NCI-H1048 (cell line): ENCODE results near the gene SVOPL.

ENCODE experiments used
- DNase-seq: peaks from one replicate; lab custom pipeline; 2025; lab: John Stamatoyannopoulos, UW

Gene SVOPL

DNA sequence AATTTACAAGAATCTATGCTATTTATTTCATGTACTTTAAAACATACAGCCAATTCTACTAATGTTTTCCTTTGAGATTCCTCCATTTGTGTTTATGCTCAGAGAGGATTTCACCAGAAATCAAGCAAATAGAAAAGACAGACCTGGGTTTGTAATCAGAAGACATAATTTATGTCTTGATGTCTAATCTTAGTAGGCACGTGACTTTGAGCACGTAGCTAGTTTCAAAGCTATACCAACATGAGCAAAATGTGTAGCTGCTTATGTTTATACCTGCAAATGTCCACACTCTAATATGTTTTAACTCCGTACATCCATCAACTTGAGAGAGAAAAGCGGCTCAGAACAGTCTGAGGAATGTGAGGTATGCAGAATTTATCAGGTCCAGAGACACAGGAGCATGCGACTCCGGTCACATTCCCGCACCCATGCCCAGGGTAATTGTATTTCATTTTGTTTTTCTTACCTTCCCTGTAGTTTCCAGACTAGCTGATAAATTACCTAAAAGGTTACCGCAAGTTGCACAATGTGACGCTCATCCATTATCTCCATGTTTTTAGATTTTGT lies 40.0 kb downstream of the SVOPL start:
- DNase-seq: no peak

DNA sequence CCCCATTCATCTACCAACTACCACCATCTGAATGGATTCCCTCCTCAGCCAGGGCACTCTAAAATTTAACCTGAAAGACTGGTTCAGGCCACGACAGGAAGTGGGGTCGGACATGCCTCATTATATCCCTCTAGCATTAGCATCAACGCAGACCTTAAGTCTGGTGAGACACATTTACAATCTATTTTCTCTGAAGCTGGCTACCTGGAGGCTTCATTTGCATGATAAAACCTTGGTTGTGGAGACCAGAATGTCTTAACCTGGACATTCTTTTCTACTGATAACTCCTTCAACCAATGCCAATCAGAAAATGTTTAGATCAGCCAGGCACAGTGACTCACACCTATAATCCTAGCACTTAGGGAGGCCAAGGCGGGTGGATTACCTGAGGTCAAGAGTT lies 42.3 kb downstream of the SVOPL start:
- DNase-seq: no peak

DNA sequence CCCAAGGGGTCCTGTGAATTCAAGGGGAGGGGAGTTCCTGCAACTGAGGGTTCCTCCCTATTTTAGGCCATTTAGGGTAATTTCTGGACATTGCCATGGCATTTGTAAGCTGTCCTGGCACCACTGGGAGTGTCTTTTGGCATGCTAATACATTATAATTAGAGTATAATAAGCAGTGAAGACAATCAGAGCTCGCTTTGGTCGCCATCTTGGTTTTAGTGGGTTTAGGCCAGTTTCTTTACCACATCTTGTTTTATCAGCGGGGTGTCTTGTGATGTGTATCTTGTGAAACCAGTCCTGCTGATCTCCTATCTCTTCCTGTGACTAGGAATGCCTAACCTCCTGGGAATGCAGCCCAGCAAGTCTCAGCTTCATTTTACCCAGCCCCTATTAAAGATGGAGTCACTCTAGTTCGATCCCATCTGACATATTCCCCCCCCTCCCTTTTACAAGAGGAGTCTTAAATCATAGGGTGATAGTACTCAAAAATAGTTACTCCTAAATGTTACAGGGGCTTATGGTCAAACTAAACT lies 43.2 kb downstream of the SVOPL start:
- no peak for DNase-seq

DNA sequence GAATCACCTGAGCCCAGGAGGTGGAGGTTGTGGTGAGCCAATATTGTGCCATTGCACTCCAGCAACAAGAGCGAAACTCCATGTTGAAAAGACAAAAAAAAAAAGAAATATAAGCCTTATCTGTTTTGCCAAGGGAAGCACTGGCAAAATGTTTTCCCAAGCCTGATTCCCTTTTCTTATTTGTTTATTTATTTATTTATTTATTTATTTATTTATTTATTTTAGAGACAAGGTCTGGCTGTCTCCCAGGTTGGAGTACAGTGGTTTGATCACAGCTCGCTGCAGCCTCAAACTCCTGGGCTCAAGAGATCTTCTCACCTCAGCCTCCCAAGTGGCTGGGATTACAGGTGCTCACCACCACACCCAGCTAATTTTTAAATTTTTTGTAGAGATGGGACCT lies 44.2 kb downstream of the SVOPL start:
- DNase-seq: no peak

DNA sequence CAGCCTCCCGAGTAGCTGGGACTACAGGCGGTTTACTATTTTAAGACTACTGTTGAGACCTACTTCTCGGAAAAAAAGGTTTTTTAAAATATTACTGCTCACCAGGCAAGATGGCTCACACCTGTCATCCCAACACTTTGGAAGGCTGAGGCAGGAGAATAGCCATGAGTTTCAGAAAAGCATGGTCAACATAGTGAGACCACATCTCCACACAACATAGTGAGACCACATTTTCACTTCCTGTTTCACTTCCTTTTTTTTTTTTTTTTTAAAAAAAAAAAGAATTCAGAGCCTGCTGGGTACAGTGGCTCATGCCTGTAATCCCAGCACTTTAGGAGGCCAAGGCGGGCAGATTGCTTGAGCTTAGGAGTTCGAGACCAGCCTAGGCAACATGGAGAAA lies 46.5 kb downstream of the SVOPL start:
- DNase-seq: no peak

DNA sequence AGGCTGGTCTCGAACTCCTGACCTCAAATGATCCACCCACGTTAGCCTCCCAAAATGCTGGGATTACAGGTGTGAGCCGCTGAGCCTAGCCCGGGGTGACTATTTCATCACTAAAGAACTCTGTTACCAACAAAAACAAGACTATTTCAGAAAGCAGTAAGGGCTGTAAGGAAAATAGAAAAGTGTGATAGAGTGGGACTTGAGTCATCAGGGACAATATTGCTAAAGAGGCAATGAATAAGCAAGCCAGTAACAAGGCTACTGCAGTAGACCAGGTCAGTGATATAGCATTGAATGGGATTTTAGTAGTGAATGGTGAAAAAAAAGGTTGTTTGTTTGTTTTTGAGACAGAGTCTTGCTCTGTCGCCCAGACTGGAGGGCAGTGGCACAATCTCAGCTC lies 51.7 kb downstream of the SVOPL start:
- no peak for DNase-seq

DNA sequence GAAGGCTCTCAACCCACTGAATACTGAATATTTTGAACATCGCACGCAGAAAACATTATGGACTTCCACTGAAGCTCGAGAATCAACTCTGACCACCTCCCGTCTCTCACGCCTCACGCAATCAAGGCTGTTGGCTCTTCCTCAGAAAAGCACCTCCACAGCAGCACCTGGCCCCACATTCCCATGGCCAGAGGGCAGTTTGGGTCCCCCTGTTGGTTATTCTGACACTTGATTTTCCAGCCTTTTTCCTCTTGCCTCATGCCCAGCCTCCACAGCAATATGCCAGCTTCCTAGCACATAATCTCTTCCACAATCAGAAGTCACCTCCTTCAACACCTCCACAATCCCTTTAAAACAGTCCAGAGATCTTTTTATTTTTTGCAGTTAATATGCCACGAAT lies 55.9 kb downstream of the SVOPL start:
- DNase-seq: no peak

DNA sequence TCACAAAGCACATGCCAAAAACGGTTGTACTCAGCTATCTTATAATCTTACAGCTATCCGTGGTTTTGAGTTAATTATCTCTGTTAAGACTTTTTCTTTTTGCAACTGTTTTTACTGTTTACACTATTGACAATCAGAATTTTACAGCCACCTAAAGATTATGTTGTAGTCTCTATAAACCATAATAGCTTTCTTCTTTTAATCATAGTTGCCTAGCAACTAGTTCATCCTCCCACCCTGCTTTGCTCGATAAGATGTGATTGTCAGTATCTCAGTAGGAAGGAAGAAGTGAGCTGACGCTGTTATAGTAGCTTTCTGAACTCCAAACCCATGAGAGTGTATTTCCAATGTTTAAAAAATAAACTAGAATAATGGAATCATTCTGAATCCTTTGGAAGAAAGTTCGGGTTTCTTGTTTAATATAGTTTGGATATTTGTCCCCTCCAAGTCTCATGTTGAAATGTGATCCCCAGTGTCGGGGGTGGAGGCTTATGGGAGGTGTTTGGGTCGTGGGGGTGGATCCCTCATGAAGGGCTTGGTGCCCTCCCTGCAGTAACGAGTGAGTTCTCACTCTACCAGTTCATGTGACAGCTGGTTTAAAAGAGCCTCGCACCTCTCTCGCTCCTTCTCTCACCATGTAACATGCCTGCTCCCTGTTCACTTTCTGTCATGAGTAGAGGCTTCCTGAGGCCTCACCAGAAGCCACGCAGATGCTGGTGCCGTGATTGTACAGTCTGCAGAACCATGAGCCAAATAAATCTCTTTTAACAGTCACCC lies 68.1 kb downstream of the SVOPL start:
- no peak for DNase-seq

DNA sequence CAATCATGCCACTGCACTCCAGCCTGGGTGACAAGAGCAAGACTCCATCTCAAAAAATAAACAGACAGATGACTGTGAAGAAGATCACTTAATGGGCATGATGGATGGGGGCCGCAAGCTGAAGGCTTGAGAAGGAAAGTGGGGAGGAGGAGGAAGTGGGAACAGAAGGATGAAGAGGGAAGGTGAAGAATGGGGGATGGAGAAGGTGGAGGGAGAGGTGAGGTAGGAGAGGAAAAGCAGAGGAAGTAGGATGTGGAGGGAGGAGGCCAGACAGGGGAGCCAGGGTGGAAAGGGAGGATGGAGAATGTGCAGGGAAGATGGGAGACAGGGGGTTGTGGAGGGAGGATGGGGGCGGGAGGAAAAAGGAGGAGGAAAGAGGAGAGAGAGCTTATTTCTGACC lies 68.8 kb downstream of the SVOPL start:
- no peak for DNase-seq

DNA sequence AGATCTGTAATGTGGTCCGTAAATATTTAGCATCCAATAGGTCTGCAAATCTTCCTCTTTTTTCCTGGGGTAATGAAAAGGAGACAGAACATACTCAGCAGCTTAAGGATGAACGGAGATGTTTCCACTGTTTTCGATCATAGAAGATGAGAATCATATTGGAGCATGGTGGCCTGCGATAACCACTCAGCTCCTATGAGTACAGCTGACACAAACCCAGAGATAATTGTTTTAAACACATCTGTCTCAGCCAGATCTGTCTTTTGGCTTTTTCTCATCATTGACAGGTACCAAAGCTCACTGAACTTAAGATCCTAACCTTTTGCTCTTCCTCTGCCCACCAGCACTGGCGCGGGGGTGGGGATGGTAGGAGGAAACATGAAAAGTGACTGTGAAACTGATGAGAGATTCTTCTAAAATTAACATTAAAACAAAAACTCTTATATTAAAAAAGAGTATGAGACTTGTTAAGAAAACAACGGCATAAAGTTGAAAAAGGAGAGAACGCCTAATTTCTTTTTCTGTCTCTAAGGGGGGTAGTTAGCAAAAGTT lies 71.0 kb downstream of the SVOPL start:
- DNase-seq: no peak

DNA sequence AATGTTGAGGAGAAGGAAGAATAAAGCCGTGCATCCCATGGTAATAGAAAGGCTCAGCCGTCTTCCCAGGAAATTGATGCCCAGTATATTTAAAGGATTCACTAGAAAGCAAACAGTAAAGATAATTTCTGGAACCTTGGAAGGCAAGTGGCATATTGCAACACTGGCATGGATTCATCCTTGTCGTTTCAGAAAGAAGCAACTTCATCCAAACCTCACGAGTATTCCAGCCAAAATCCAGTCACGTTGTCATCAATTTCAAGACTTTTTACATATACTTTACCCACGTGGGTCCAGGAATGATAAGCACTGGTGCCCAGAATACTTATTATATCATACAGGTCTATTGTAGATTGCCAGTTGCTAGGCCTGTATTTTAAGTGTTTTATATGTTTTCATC lies 73.8 kb downstream of the SVOPL start:
- DNase-seq: no peak

DNA sequence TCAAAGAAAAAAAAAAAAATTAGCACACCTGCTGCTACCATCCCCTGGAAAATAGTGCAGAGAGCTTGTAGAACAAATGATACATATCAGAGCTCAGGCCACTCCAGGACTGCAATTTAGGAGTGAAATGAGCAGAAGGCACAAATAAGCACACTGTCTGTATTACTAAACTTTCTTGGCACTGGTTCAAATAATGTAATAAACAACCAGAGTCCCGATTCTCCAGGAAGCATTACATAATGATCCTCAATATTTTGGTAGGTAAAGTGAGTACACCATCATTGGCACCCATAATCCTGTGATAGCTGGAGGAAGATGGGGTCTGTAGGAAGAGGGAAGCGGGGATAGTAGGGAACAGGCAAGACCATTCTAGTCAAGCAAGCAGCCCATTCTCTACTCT lies 74.3 kb downstream of the SVOPL start:
- no peak for DNase-seq

DNA sequence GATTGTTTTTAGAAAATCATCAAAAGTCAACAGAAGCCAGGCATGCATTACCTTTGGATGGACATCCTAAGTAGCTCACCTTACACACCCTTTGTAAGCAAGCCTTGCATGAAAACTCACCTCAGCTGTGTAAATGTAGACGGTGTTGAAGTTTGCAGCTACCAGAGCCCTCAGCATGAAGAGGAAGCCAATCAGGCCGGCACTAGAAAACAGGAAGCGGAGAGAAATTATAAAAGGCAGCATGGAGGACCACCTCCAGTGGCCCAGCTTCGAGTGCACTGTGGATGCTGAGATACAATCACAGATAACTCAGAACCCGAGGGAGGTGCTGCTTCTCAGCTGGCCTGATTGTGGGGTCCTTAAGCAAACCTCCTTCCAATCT lies 75.3 kb downstream of the SVOPL start:
- no peak for DNase-seq

DNA sequence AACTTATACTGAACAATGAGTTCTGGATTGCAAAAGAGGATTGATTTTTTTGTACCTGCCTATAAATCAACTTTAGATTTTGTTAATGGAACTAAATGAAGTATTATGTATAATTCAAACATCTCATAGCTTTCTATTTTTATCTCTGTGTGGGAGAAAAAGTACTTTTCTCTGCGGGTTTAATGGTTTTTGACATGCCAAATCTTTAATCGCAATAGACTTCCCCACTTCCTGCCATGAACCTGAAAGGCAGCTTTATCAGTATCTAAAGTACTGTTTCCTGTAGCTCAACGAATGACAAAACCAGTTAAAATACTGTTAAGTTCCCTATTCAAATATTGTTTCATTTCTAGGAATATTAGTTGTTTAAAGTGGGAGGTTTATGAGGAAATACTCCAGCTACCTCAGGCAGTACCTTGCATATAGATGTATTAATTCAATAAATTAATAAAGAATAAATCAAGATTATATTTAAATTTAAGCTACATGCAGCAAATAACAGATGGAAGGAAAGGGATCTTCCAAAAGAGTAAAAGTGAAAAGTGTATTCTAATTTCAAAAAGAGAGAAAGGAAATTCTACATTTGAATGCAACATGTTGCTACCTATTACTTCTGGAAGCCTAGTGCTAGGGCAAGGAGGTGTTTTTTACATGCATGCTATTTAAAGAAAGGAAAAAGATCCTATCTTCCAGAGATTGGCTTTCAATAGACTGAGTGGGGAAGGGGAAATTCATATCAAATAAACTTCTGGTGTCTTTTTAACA lies 75.9 kb downstream of the SVOPL start:
- DNase-seq: no peak

DNA sequence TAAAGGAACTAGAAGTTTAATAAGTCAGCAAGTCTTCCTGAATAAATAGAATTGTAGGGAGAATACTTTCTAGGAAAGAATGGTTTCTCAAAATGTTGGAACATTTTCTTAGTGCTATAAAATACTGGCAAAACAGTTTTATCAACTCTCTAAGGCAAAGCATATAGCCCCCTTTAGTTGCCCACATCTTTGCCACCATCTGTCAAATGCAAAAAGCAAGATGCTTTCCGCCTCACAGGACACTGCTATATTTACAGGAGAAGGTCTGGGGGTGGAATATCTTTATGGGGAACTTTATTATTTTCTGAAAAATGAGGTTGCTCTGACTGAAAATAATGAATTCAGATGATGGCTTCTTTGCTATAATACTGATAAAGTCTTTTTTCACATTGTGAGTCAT lies 78.3 kb downstream of the SVOPL start:
- no peak for DNase-seq

DNA sequence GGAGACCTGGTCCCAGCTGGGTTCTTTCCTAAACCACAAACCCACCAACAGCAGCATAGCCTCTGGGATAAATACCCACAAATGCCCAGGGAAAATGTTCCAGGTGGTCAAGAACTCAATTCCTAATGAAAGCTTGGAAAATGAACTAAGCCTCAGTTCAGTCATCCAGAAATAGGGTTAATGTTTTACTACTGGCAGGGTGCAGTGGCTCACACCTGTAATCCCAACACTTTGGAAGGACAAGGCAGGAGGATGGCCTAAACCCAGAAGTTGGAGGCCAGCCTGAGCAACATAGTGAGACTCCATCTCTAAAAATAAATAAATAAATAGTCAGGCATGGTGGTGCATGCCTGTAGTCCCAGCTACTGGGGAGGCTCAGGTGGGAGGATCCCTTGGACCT lies 82.2 kb downstream of the SVOPL start:
- DNase-seq: no peak

DNA sequence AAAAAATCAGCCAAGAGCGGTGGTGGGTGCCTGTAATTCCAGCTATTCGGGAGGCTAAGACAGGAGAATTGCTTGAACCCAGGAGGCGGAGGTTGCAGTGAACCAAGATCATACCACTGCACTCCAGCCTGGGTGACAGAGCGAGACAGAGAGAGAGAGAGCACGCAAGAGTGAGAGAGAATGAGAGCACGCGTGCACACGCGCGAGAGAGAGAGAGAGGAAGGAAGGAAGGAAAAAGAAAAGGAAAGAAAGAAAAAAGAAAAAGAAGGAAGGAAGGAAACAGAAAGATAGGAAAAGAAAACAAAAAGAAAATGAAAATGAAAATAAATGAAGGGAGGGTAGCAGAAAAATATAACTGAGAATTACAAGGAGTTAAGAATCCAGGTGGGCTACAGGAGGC lies 82.7 kb downstream of the SVOPL start:
- DNase-seq: no peak

DNA sequence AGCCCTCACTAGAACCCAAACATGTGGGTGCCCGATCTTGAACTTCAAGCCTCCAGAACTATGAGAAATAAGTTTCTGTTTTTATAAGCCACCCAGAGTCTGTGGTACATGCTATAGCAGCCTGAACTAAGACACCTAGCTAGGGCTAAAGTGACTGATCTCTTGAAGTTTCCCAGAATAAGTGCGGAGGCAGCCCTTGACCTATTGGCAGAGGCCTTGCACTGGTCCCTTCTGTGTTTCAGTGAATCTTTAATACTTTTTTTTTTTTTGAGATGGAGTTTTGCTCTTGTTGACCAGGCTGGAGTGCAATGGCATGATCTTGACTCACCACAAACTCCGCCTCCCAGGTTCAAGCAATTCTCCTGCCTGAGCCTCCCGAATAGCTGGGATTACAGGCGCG lies 85.1 kb downstream of the SVOPL start:
- no peak for DNase-seq

DNA sequence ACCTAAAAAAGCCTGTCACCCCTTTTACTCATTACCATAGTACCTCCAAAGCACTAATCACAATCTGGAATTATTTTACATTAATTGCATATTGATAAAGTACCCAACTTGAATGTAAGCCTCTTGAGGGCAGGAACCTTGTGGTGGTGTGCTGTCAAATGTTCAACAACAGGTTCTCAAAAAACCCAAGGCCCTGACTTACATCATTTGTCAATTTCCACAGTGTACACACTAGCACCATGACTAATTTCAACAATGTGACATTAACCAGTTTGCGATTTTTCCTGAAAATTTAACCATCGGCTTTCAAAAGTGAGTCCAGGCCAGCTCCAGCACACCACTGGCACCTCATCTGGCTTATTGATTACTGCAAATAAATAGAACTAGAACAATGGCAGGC lies 87.5 kb downstream of the SVOPL start:
- no peak for DNase-seq

DNA sequence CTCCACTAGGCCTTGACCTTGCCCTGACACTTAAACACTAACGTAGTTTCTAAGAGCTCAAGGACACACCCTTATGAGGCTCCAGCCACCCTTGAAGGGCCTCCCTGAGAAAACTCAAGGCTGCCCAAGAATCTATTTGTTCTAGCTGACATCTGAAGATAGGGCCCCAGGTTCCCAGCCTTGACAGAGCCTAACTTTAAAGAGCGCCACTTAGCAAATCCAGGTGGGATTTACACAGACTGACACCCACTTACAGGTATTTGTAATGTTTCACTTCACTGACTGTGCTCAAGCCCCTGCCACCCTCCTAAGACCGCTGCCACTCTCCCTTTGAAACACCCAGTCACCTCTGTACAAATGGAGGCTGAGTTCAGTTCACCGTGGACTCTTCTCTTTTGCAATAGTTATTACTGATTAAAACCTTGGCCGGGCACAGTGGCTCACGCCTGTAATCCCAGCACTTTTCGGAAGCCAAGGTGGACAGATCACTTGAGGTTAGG lies 90.4 kb downstream of the SVOPL start:
- no peak for DNase-seq

DNA sequence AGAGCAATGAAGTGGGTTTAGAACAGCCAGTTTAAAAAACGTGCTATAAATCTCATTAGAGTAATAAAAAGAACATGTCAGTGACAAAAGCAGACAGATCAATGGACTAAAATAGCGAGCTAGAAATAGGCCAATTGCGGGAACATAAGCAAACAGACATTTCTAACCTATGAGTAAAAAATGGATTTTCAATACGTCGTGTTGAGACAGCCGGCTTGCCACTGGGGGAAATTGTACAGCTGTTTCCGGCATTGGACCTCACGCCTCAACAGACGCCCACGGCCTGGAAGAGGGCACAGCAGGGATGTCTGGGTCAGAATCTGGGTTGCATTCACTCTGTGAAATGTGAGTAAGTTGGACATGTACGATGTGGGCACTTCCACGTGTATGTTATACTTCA lies 92.9 kb downstream of the SVOPL start:
- no peak for DNase-seq

DNA sequence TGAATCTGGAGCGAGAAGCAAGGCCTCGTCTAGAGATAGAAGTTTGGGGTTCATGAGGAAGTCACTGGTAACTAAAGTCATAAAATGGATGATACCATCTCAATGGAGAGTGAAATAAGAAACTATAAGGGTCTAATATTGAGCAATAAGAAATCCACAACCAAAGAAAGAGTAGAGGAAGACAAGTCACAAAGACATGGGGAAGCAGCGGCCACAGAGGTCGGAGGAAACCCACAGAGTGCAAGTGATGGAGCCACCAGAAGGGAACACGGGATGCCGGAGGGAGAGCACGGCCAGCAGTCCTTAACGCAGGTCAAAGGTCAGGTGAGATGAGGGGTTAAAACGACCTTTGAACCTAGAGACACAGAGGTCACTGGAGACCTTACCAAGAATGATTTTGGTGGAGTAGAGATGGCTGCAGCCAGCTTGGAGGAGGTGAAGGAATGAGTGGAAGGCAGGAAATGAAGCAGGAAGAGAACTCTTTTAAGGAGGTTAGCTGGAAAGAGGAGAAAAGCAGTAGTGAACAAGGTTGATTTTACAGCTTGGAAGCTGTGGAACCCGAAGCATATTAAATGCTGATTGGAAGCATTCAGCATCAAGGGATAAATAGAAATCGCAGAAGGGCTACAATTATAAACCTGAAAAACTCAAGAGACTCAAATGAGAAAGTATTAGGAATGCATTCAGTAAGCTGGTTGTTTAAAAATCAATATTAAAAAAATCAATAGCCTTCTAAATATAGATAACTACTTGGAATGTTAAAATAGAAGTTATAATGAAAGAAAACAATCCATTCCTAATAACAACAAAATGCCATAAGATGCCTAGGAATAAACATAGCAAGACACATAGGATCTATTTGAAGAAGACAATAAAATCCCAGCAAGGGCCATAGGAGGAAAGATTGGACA lies 93.7 kb downstream of the SVOPL start:
- DNase-seq: no peak
